ENCODE results near the gene ZNF567. TPM values are rescaled to one million over a fixed set of nuclear protein-coding genes. Genes with fewer than 3 reads are reported as not detected.
"Not testable (repeated sequence)": the region's sequence is repeated elsewhere in the genome, so short reads cannot be mapped to it uniquely, and the experiment has no call there.

Gene ZNF567
- total and polyA plus RNA-seq, 2 experiments from 2014 or later = 5.5 to 6.6 TPM

- Histone ChIP-seq H3K4me1 (ENCODE audit: low read depth) (no peaks in the 10 kb centered on the region), H3K4me3 (no peak overlapping the region), H3K9me3 (ENCODE audit: low read depth) (peaks cover 47% of the 10 kb centered on the region), H3K36me3 (peaks cover 47% of the 10 kb centered on the region), H3K27me3 (no peaks in the 10 kb centered on the region), H3K27ac (no peak overlapping the region)
- TF ChIP-seq CTCF (IDR thresholded peaks at IDR 0.05; ENCODE audit: low read depth, low read length) = no peak
- DNase-seq (ENCODE audit: low read depth in 1 of 2, low spot score in 1 of 2) = no peak
These were observed 58.5 kb downstream of the ZNF567 start for GRCh38 chr19:36745870-36746269.

GRCh38 chr19:36747750-36748149 is 60.3 kb downstream of the ZNF567 start:
- Histone ChIP-seq H3K4me1 (ENCODE audit: low read depth) (no peaks in the 10 kb centered on the region), H3K36me3 (peaks cover 56% of the 10 kb centered on the region), H3K9me3 (ENCODE audit: low read depth) (peaks cover 50% of the 10 kb centered on the region), H3K4me3 (no peak overlapping the region), H3K27ac (no peak overlapping the region), H3K27me3 (no peaks in the 10 kb centered on the region)
- no peak for TF ChIP-seq CTCF (IDR thresholded peaks at IDR 0.05; ENCODE audit: low read depth, low read length)
- no peak for DNase-seq (ENCODE audit: low read depth in 1 of 2, low spot score in 1 of 2)

GRCh38 chr19:36748431-36749275 is 61.2 kb downstream of the ZNF567 start:
- Histone ChIP-seq H3K27me3 (no peaks in the 10 kb centered on the region), H3K36me3 (peaks cover 58% of the 10 kb centered on the region), H3K9me3 (ENCODE audit: low read depth) (peaks cover 50% of the 10 kb centered on the region), H3K4me1 (ENCODE audit: low read depth) (no peaks in the 10 kb centered on the region), H3K27ac (no peak overlapping the region), H3K4me3 (no peak overlapping the region)
- no peak for DNase-seq (ENCODE audit: low read depth in 1 of 2, low spot score in 1 of 2)
- TF ChIP-seq CTCF (IDR thresholded peaks at IDR 0.05; ENCODE audit: low read depth, low read length) = no peak

- peaks cover 46% of the 10 kb centered on the region for H3K9me3 ChIP-seq (ENCODE audit: low read depth)
- H3K36me3 ChIP-seq = peaks cover 59% of the 10 kb centered on the region
- not testable (repeated sequence) for H3K4me3 ChIP-seq; H3K27ac ChIP-seq; DNase-seq (ENCODE audit: low read depth in 1 of 2, low spot score in 1 of 2); H3K27me3 ChIP-seq; H3K4me1 ChIP-seq (ENCODE audit: low read depth)
These were observed 62.2 kb downstream of the ZNF567 start for GRCh38 chr19:36749613-36750012.

- Histone ChIP-seq H3K4me1 (ENCODE audit: low read depth) (no peaks in the 10 kb centered on the region), H3K9me3 (ENCODE audit: low read depth) (peaks cover 44% of the 10 kb centered on the region), H3K27me3 (no peaks in the 10 kb centered on the region), H3K4me3 (no peak overlapping the region), H3K36me3 (peaks cover 62% of the 10 kb centered on the region), H3K27ac (no peak overlapping the region)
- DNase-seq (ENCODE audit: low read depth in 1 of 2, low spot score in 1 of 2) = no peak
- no peak for TF ChIP-seq CTCF (IDR thresholded peaks at IDR 0.05; ENCODE audit: low read depth, low read length)
These were observed 62.8 kb downstream of the ZNF567 start for GRCh38 chr19:36750066-36750691.

Other genes with a start within 250 kb of the ZNF567 start
- 8.6 and 9.7 TPM in 2 replicates for gene ZNF566, start 198.1 kb upstream of the ZNF567 start, total RNA-seq
- gene ZNF566, start 198.1 kb upstream of the ZNF567 start, polyA plus RNA-seq = 5.2 and 13.2 TPM in 2 replicates
- 10.5 and 12.3 TPM in 2 replicates for gene ZNF260, start 159.3 kb upstream of the ZNF567 start, total RNA-seq
- gene ZNF260, start 159.3 kb upstream of the ZNF567 start, polyA plus RNA-seq = 17.5 and 32.0 TPM in 2 replicates
- gene ZNF529, start 114.3 kb upstream of the ZNF567 start, total RNA-seq = 18.6 and 19.2 TPM in 2 replicates
- gene ZNF529, start 114.3 kb upstream of the ZNF567 start, polyA plus RNA-seq = 10.9 and 16.5 TPM in 2 replicates
- 30.0 and 57.8 TPM in 2 replicates for gene ZNF382, start 82.3 kb upstream of the ZNF567 start, total RNA-seq
- 14.5 and 30.3 TPM in 2 replicates for gene ZNF382, start 82.3 kb upstream of the ZNF567 start, polyA plus RNA-seq
- gene ZNF461, start 20.8 kb upstream of the ZNF567 start, total RNA-seq = 8.0 and 8.7 TPM in 2 replicates
- gene ZNF461, start 20.8 kb upstream of the ZNF567 start, polyA plus RNA-seq = 2.7 and 7.7 TPM in 2 replicates
- gene ZNF850, start 85.2 kb downstream of the ZNF567 start, total RNA-seq = 16.1 and 27.8 TPM in 2 replicates
- gene ZNF850, start 85.2 kb downstream of the ZNF567 start, polyA plus RNA-seq = 2.9 and 9.5 TPM in 2 replicates
- 14.7 and 25.3 TPM in 2 replicates for gene ZNF790, start 150.8 kb downstream of the ZNF567 start, total RNA-seq
- 13.5 and 14.9 TPM in 2 replicates for gene ZNF790, start 150.8 kb downstream of the ZNF567 start, polyA plus RNA-seq
- gene ZNF345, start 163.3 kb downstream of the ZNF567 start, total RNA-seq = 2.3 and 2.5 TPM in 2 replicates
- 10.7 and 14.0 TPM in 2 replicates for gene ZNF345, start 163.3 kb downstream of the ZNF567 start, polyA plus RNA-seq
- 2.3 and 2.7 TPM in 2 replicates for gene ZNF829, start 228.7 kb downstream of the ZNF567 start, total RNA-seq
- gene ZNF829, start 228.7 kb downstream of the ZNF567 start, polyA plus RNA-seq = 0.62 and 2.0 TPM in 2 replicates
- 11.5 and 16.6 TPM in 2 replicates for gene ZNF568, start 228.7 kb downstream of the ZNF567 start, total RNA-seq
- gene ZNF568, start 228.7 kb downstream of the ZNF567 start, polyA plus RNA-seq = 11.7 and 17.1 TPM in 2 replicates

Measured in cardiac muscle cell (in vitro differentiated cells and primary cell).